GM18505 (cell line): ENCODE measurements around the gene GYPC.
"Not testable (repeated sequence)": the region's sequence is repeated elsewhere in the genome, so short reads cannot be mapped to it uniquely, and the experiment has no call there.

Source experiments
- ATAC-seq: cut with Tn5 transposase; IDR thresholded peaks from one replicate; pipeline ENCODE4 v1.9.1; 2021; ENCODE audit not compliant: unreplicated experiment
- POLR2A ChIP-seq: IDR thresholded peaks from 4 replicates; pipeline ENCODE4 v1.6.1; 2011; ENCODE audit warnings: borderline replicate concordance; ENCODE audit not compliant: insufficient read depth, insufficient read length; ENCODE audit errors: extremely low read depth

Gene GYPC

GRCh38 chr2:126703311-126703710 is 47.4 kb downstream of the GYPC start:
- ATAC-seq: no peak

GRCh38 chr2:126704434-126705160 is 48.6 kb downstream of the GYPC start:
- no peak for TF ChIP-seq POLR2A
- no peak for ATAC-seq

More at GRCh38 chr2:126703311-126703710, 47.4 kb downstream of the GYPC start:
- no peak for TF ChIP-seq POLR2A

GRCh38 chr2:126707191-126707590 is 51.2 kb downstream of the GYPC start:
- no peak for TF ChIP-seq POLR2A

GRCh38 chr2:126707941-126708340 is 52.0 kb downstream of the GYPC start:
- ATAC-seq: no peak
- no peak for TF ChIP-seq POLR2A

More at GRCh38 chr2:126707191-126707590, 51.2 kb downstream of the GYPC start:
- ATAC-seq: no peak

DNA sequence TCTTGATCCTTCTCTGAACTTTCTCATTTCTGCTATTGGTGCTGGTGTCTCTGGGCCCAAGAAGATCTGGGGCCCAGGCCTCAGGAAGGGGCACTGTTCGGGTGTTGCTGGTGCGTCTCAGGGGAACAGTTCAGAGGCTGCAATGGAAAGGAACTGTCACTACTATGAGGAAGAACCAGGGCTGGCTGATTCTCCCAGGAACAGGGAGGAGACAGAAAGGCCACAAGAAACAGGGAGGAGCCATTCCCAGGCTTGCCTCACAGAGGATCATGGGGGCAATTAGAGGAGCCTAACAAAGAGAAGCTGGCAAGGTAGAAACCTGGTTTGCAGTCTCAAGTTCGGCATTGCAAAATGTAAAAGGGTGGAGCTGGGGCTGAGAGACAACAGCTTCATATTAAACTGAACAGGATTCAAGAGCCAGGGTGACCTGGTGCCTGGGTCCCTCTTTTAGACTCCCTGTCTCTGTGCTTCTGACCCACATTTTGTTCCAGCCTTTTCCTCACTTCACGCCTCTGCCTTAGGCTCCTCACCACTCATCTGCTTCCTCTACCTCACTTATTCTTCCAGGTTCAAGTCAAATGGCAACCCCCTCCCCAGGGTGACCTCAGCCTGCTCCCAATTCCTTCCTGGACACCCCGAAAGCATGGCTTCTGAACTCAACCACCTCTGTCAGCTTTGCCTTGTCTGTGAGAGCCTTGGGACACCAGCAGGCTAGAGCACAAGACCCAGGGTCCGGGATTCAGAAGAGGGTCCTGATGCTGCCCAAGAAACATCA is 58.4 kb downstream of the GYPC start:
- no peak for ATAC-seq
- no peak for TF ChIP-seq POLR2A

- no peak for TF ChIP-seq POLR2A
- no peak for ATAC-seq
These were observed 59.2 kb downstream of the GYPC start for GRCh38 chr2:126715111-126715510.

- ATAC-seq: no peak
- TF ChIP-seq POLR2A: no peak
These were observed 59.8 kb downstream of the GYPC start for GRCh38 chr2:126715576-126716406.

DNA sequence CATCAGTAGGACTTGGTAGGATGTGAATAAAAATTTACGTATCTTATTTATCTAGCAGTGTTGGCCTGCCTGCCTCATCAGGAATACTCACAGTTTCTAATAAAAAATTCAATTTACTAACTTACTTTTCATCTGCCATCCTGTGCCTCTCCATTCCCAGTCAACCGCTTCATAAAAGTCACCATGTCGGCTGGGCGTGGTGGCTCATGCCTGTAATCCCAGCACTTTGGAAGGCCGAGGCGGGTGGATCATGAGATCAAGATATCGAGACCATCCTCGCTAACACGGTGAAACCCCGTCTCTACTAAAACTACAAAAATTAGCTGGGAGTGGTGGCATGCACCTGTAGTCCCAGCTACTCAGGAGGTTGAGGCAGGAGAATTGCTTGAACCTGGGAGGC is 61.3 kb downstream of the GYPC start:
- not testable (repeated sequence) for ATAC-seq

DNA sequence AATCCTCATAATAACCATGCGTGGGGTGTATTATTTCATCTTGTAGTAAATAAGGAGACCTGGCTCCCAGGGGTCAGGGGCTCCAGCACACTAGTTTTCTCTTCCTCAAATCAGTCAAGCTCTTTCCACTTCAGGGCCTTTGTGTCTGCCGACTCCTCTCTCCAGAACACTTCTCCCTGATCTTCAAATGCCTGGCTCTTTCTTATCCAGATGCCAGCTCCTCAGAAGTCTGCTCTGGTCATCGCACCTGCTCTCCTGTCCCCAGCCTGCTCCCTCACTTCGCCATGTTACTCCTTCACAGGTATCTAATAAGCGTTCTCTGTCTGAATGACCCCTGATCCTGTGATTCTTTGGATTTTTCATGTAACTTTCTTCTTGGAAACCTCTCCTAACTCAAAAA is 62.0 kb downstream of the GYPC start:
- no peak for TF ChIP-seq POLR2A

GRCh38 chr2:126719191-126719832 is 63.4 kb downstream of the GYPC start:
- no peak for TF ChIP-seq POLR2A
- no peak for ATAC-seq

More for the DNA sequence above, 62.0 kb downstream of the GYPC start:
- ATAC-seq: no peak

GRCh38 chr2:126719833-126720351 is 63.9 kb downstream of the GYPC start:
- no peak for TF ChIP-seq POLR2A
- no peak for ATAC-seq

GRCh38 chr2:126720638-126721037 is 64.7 kb downstream of the GYPC start:
- no peak for ATAC-seq
- TF ChIP-seq POLR2A: no peak

DNA sequence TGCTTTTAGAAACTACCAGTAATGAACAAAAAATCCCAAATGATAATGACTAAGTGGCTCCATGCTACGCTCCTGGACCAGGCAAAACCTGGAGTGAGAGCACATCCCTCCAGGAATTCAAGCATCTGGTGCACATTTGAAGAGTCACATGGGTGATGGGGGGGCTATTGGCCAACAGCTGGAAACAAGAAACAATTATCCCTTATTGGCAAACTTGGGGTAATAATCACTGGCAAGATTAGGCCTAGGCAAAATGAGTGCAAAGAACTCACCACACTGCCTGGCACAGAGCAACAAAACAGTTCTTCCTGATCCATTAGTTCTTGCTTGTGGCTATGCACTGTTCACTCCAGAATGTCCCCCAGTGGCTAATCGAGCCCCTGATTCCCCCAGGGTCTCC is 66.1 kb downstream of the GYPC start:
- TF ChIP-seq POLR2A: no peak
- ATAC-seq: no peak
